ENCODE data around the gene KCNG2. TPM values are rescaled to one million over a fixed set of nuclear protein-coding genes. Genes with fewer than 3 reads are reported as not detected.

KCNG2 gene
- total and polyA plus RNA-seq, 2 experiments from 2014 or later, result 0.15 TPM; not detected in 1

GRCh38 chr18:79780547-79780946 lies 17.2 kb upstream of the KCNG2 start:
- H3K9me3 ChIP-seq (ENCODE audit: low read depth), result no peaks in the 10 kb centered on the region
- TF ChIP-seq CTCF (IDR thresholded peaks at IDR 0.05; ENCODE audit: low read depth, low read length), result no peak
- no peak for DNase-seq (ENCODE audit: low read depth in 1 of 2, low spot score in 1 of 2)
- no peak overlapping the region for H3K27ac ChIP-seq
- peaks cover 16% of the 10 kb centered on the region for H3K27me3 ChIP-seq
- no peak overlapping the region for H3K4me3 ChIP-seq
- no peaks in the 10 kb centered on the region for H3K4me1 ChIP-seq (ENCODE audit: low read depth)
- no peaks in the 10 kb centered on the region for H3K36me3 ChIP-seq

DNA sequence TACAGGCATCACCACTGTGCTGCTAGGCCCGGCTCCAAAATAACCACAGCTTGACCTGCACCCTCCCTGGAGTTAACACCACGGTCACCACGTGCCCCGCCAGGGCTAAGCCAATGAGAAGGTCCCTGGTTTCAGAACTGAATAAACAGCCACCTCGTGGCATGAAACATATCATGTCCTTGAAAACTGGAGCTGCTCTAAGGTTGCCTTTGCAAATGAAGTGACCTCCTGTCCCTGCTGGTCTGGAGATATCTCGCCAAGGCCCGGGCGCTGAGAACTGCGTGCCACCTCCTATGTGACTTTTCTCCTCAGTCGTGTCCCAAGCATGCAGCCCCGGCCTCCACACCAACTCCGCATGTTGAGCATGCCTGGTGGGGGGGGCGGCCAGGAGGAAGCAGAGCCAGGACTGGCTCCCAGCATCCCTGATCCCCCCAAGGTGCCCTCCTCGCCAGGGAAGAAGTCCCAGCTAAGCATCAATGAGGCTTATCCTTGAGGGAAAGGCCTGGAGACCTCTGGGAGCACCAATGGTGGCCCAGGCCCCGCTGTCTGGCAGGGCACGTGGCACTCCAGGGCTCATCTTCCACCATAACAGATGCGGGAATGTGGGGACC lies 16.3 kb upstream of the KCNG2 start:
- no peaks in the 10 kb centered on the region for H3K36me3 ChIP-seq
- H3K9me3 ChIP-seq (ENCODE audit: low read depth), result no peaks in the 10 kb centered on the region
- no peak for DNase-seq (ENCODE audit: low read depth in 1 of 2, low spot score in 1 of 2)
- H3K4me1 ChIP-seq (ENCODE audit: low read depth), result no peaks in the 10 kb centered on the region
- H3K27me3 ChIP-seq, result peaks cover 25% of the 10 kb centered on the region
- no peak for TF ChIP-seq CTCF (IDR thresholded peaks at IDR 0.05; ENCODE audit: low read depth, low read length)
- H3K4me3 ChIP-seq, result no peak overlapping the region
- H3K27ac ChIP-seq, result no peak overlapping the region

DNA sequence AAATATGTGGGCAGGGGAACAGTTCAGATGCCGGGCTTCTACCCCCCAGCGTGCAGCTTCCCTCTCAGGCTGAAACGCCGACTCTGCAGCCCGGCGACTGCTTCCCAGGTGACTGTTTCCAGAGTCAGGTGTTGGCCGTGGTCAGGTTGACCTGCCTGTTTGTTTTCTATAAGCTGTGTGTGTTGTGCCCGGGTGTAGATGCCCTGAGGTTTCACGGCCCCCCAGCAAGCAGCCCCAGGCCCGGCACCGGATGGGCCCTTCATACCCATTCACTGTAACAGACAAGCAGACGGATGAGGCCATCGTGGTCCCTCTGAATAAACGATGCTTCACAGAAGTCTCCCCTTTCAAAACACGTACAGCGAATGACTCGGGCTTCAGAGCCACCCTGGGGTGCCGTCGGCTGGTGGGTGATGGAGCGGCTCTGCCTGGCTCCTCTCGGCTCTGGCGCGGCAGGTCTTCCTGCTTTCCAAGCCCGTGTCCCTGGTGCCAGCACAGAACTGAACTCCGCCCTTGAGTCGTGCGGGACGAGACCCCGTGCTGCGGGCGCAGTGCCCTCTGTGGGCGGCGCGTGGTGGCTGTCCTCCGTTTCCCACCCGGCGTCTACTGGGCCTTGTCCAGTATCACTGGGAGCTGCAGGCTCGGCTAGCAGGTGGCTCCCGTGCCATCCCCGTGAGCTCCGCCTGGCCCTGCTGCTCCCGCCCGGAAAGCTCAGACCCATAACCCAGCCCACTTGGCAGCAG lies 15.0 kb upstream of the KCNG2 start:
- Histone ChIP-seq H3K9me3 (ENCODE audit: low read depth) (no peaks in the 10 kb centered on the region), H3K36me3 (no peaks in the 10 kb centered on the region), H3K4me1 (ENCODE audit: low read depth) (no peaks in the 10 kb centered on the region), H3K27ac (no peak overlapping the region), H3K4me3 (no peak overlapping the region), H3K27me3 (peaks cover 38% of the 10 kb centered on the region)
- no peak for DNase-seq (ENCODE audit: low read depth in 1 of 2, low spot score in 1 of 2)
- no peak for TF ChIP-seq CTCF (IDR thresholded peaks at IDR 0.05; ENCODE audit: low read depth, low read length)

DNA sequence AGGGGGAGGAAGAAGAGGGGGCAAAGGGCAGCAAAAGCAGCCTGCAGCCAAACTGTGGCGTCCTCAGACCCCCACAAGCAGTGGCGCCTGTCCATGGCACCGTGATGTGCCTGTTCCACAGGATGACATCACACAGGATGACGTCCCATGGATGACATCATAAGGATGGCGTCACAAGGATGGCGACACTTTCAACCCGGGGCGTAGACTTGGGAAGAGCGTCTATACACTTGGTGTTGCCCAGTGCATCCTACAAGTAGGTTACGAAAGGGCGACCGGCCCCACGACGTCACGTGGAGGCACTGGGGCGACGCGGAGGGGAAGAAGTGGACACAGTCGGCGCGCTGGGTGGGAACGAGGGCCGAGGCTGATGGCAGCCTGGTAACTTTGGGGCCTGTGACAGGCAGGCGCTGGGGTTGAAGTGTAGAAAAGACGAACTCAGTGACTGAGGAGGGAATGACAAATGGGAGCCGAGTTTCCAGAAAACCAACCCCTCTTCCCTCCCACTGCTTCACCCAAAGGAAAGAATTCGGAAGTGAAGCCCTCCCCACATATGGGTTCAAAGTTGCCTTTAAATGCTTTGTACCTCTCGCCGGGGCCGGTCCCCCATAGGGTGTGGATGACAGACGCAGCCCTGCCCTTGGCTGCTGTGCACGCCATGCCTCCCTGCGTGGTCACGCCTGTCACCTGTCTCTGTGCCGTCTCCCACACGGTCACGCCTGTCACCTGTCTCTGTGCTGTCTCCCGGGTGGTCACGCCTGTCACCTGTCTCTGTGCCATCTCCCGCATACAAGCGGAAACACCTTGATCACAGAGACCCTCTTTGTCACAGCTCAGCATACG lies 13.4 kb upstream of the KCNG2 start:
- no peaks in the 10 kb centered on the region for H3K9me3 ChIP-seq (ENCODE audit: low read depth)
- DNase-seq (ENCODE audit: low read depth in 1 of 2, low spot score in 1 of 2), result no peak
- TF ChIP-seq CTCF (IDR thresholded peaks at IDR 0.05; ENCODE audit: low read depth, low read length), result no peak
- peaks cover 53% of the 10 kb centered on the region for H3K27me3 ChIP-seq
- H3K36me3 ChIP-seq, result no peaks in the 10 kb centered on the region
- no peak overlapping the region for H3K4me3 ChIP-seq
- no peak overlapping the region for H3K27ac ChIP-seq
- no peaks in the 10 kb centered on the region for H3K4me1 ChIP-seq (ENCODE audit: low read depth)

- DNase-seq (ENCODE audit: low read depth in 1 of 2, low spot score in 1 of 2), result peak in 1 of 2 donors; percentile 30
- H3K27me3 ChIP-seq, result peaks cover 62% of the 10 kb centered on the region
- no peak overlapping the region for H3K27ac ChIP-seq
- no peaks in the 10 kb centered on the region for H3K36me3 ChIP-seq
- no peaks in the 10 kb centered on the region for H3K9me3 ChIP-seq (ENCODE audit: low read depth)
- no peak for TF ChIP-seq CTCF (IDR thresholded peaks at IDR 0.05; ENCODE audit: low read depth, low read length)
- no peak overlapping the region for H3K4me3 ChIP-seq
- no peaks in the 10 kb centered on the region for H3K4me1 ChIP-seq (ENCODE audit: low read depth)
Measured at GRCh38 chr18:79784965-79785770, 12.6 kb upstream of the KCNG2 start.
